GM21717 (cell line): Measurements from ENCODE around the gene EPHA3.

Source experiments
- ATAC-seq: cut with Tn5 transposase; IDR thresholded peaks from one replicate; pipeline ENCODE4 v1.9.1; 2021; ENCODE audit warnings: mild to moderate bottlenecking, moderate library complexity; ENCODE audit not compliant: unreplicated experiment

The EPHA3 gene

GRCh38 chr3:89527736-89528305, 420.4 kb downstream of the EPHA3 start:
- no peak for ATAC-seq
